Daoy (cell line): ENCODE results near the gene IFI30. TPM values are rescaled to one million over a fixed set of nuclear protein-coding genes. Genes with fewer than 3 reads are reported as not detected.

ENCODE experiments used
- DNase-seq: peaks from one replicate; pipeline ENCODE4 v3.0.0-alpha.2; 2015; ENCODE audit warnings: low read depth
- total RNA-seq: library from RNA; depleted of rRNA; stranded (reverse); fragments of >200 nt; shearing (Covaris generic); gene quantifications from 2 replicates; pipeline ENCODE4 v1.2.3, GENCODE V29; 2014; rRNA removed

Gene IFI30
- total RNA-seq, 1 experiment from 2014 or later, result 20.2 TPM

DNA sequence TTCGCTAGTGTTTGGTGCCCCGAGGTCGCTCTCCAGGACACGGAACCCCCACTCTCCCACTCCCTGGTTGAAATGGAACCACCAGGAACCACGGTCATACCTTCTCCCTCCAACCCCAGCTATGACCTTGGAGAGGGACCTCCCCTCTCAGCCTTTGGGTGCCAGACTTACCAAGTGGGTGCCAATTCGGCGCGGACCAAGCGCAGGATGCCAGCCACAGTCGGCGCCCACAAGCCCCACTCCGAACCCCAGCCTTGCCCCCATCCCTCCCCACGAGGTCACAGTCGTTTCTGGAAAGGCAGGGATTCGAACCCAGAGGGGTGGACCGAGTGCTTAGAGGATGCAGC is 51.7 kb downstream of the IFI30 start:
- no peak for DNase-seq

DNA sequence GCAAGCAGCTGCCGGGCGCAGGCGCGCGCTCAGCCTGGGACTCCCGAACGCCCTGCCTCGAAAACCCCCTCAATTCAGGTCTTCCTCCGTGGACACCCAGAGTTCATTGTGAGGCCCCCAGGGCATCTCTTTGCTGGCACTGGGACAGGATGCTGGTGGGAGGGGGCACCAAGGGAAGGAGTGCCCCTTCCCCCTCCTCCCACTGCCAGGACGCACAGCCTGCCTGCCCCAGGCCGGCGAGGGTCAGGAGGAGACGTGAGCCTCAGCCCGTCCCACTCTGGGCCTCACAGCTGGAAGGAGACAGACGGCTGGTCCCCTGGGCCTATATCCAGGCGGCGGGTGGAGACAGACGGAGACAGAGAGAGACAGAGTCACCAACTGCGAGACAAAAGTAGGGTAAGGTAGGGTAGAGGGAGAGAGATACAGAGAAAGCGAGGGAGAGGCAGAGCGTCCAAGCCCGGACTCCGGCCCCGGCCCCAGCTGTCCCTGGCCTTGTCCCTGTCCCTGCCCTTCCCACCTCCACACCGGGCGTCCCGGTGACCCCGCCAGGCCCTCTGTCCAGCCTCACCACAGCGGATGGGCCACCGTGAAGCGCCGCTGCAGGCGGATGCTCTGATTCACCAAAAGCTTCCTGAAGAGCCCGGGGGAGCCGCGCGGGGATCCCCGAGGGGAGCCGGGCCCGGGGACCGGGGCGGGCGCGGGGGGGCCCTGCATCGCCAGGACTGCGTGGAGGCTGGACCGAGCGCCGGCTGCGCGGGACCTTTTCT is 52.3 kb downstream of the IFI30 start, which contains the start of gene PDE4C:
Gene PDE4C (minus strand): TSS at position 737 of the 767 bp plus-strand sequence. CDS start 23 bp downstream, at position 714.
- DNase-seq, result peak; percentile 44

GRCh38 chr19:18226956-18227780 is 53.6 kb downstream of the IFI30 start:
- no peak for DNase-seq

Other genes starting within 250 kb of the IFI30 start
- gene CCDC124, start 240.8 kb upstream of the IFI30 start, total RNA-seq, result 44.7 and 53.3 TPM in 2 replicates
- gene KCNN1, start 206.7 kb upstream of the IFI30 start, total RNA-seq, result 0.06 TPM in 1 of 2 replicates, not detected in the other
- 25.6 and 35.7 TPM in 2 replicates for gene ARRDC2, start 165.6 kb upstream of the IFI30 start, total RNA-seq
- gene IL12RB1, start 86.9 kb upstream of the IFI30 start, total RNA-seq, result 3.4 and 3.8 TPM in 2 replicates
- gene MAST3, start 76.0 kb upstream of the IFI30 start, total RNA-seq, result 1.1 and 1.5 TPM in 2 replicates
- gene PIK3R2, start 20.6 kb upstream of the IFI30 start, total RNA-seq, result 6.5 and 14.2 TPM in 2 replicates
- gene MPV17L2, start 19.4 kb downstream of the IFI30 start, total RNA-seq, result 43.3 and 67.4 TPM in 2 replicates
- 0.23 TPM in 1 of 2 replicates, not detected in the other for gene RAB3A, start 30.2 kb downstream of the IFI30 start, total RNA-seq
- 0.17 TPM in 1 of 2 replicates, not detected in the other for gene PDE4C, start 52.6 kb downstream of the IFI30 start, total RNA-seq
- 0.74 and 12.6 TPM in 2 replicates for gene IQCN, start 100.6 kb downstream of the IFI30 start, total RNA-seq
- 75.0 and 75.6 TPM in 2 replicates for gene JUND, start 107.8 kb downstream of the IFI30 start, total RNA-seq
- gene LSM4, start 149.3 kb downstream of the IFI30 start, total RNA-seq, result 318 and 351 TPM in 2 replicates
- 4.6 and 16.4 TPM in 2 replicates for gene PGPEP1, start 166.8 kb downstream of the IFI30 start, total RNA-seq
- gene GDF15, start 212.3 kb downstream of the IFI30 start, total RNA-seq, result 5.1 and 7.3 TPM in 2 replicates
- not detected in 2 replicates for gene LRRC25, start 223.8 kb downstream of the IFI30 start, total RNA-seq
- gene SSBP4, start 245.6 kb downstream of the IFI30 start, total RNA-seq, result 57.4 and 73.6 TPM in 2 replicates